Endodermal cell (in vitro differentiated cells): ENCODE measurements around the gene NOS1AP. TPM values are rescaled to one million over a fixed set of nuclear protein-coding genes. Genes with fewer than 3 reads are reported as not detected.

Source experiments
- DNase-seq: peaks from one replicate; pipeline ENCODE4 v3.0.0-alpha.2; 2017
- H3K27ac ChIP-seq: 2 replicates; pipeline ENCODE4 v1.5.1; 2013; ENCODE audit warnings: mild to moderate bottlenecking, low read depth, low read length, moderate library complexity
- H3K27me3 ChIP-seq: 2 replicates; pipeline ENCODE4 v1.6.1; 2013; ENCODE audit warnings: mild to moderate bottlenecking, low read length, moderate library complexity; ENCODE audit not compliant: insufficient read depth, control insufficient read depth, poor library complexity, severe bottlenecking
- H3K36me3 ChIP-seq: 2 replicates; pipeline ENCODE4 v1.7.0; 2013; ENCODE audit warnings: mild to moderate bottlenecking, low read length, moderate library complexity; ENCODE audit not compliant: control insufficient read depth, insufficient read depth
- H3K4me1 ChIP-seq: one replicate; pipeline ENCODE4 v1.7.0; 2013; ENCODE audit warnings: low read length; ENCODE audit not compliant: control insufficient read depth, insufficient read depth
- H3K4me3 ChIP-seq: 2 replicates; pipeline ENCODE4 v1.5.1; 2013; ENCODE audit warnings: mild to moderate bottlenecking, low read length, moderate library complexity
- H3K9ac ChIP-seq: 2 replicates; pipeline ENCODE4 v1.6.1; 2013; ENCODE audit warnings: mild to moderate bottlenecking, low read length, moderate library complexity; ENCODE audit not compliant: poor library complexity, severe bottlenecking; ENCODE audit errors: extremely low read depth
- H3K9me3 ChIP-seq: 2 replicates; pipeline ENCODE4 v1.6.1; 2013; ENCODE audit warnings: mild to moderate bottlenecking, low read length, moderate library complexity; ENCODE audit not compliant: control insufficient read depth
- H3K27ac Mint-ChIP-seq: 2 replicates; pipeline ENCODE4 v1.8.0; 2020; ENCODE audit warnings: mixed read lengths
- H3K27me3 Mint-ChIP-seq: 2 replicates; pipeline ENCODE4 v1.8.0; 2021; ENCODE audit warnings: mild to moderate bottlenecking, mixed read lengths; ENCODE audit not compliant: insufficient read depth
- H3K36me3 Mint-ChIP-seq: 2 replicates; pipeline ENCODE4 v1.8.0; 2020; ENCODE audit warnings: low read depth, mixed read lengths
- H3K4me1 Mint-ChIP-seq: 2 replicates; pipeline ENCODE4 v1.8.0; 2020; ENCODE audit warnings: mixed read lengths
- H3K4me3 Mint-ChIP-seq: 2 replicates; pipeline ENCODE4 v1.8.0; 2020; ENCODE audit warnings: mild to moderate bottlenecking, moderate library complexity, mixed read lengths
- H3K9me3 Mint-ChIP-seq: 2 replicates; pipeline ENCODE4 v1.8.0; 2020; ENCODE audit warnings: mild to moderate bottlenecking, mixed read lengths
- WGBS, 2 experiments: methylation state at CpG; one replicate each; pipeline versions ENCODE4 v1.1.5 to v1.1.7; 2013; ENCODE audit warnings: missing lambda C conversion rate in 2 of 2, mixed read lengths in 1 of 2; ENCODE audit not compliant: insufficient coverage in 1 of 2, insufficient read length in 1 of 2; 5-methylcytosine and 5-hydroxymethylcytosine counted together
- total RNA-seq, 2 donors: library from RNA; stranded (reverse); fragmentation: NEBNext Ultra II Directional in 1 of 2; extraction: Animal tissue kit (Norgen Biotek cat#: 25700) in 1 of 2; gene quantifications; 2 replicates in 1 of 2; 3 replicates in 1 of 2; pipeline ENCODE4 v1.2.1, GENCODE V29; 2021
- TF ChIP-seq, protein P1 (sequence below): fragments of 200-600 bp; sonication (generic); conservative IDR thresholded peaks from 2 replicates; pipeline ENCODE4 v1.5.0; 2021; ENCODE audit warnings: antibody characterized with exemption, mild to moderate bottlenecking

Gene NOS1AP
- total RNA-seq, 2 donors from 2014 or later, result 4.8 to 5.9 TPM

DNA sequence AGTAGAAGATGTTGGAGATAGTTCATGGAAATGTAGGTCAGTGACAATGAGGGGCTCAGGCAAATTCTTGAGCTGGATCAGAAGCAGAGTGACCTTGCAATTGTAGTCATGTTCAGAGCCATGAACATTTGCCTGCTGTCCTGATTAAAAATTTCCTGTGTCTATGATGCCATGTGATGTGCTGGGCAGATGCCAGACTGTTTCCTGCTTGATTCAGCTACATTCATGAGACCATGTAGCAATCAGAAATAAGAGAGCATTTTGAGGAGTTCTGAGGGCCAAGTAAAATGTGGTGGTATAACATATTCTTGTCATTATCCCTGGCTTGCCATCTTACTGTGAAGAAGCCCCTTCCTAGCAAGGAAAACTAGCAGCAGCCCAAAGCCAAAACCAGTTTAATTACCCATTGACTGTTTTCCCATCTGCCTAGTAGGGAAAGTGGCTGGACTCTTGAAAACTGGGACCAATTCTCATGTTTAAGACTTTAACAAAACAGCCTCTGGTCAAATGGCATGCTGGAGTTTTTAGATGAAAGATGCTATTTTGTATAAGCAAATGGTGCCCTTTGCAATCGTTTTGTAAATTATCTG lies 118.3 kb downstream of the NOS1AP start:
- no peak overlapping the region for H3K27ac Mint-ChIP-seq
- peaks cover 26% of the 10 kb centered on the region for H3K4me1 Mint-ChIP-seq
- no peak for DNase-seq
- no peak overlapping the region for H3K4me3 ChIP-seq
- peaks cover 5% of the 10 kb centered on the region for H3K9me3 Mint-ChIP-seq
- TF ChIP-seq, protein P1, sequence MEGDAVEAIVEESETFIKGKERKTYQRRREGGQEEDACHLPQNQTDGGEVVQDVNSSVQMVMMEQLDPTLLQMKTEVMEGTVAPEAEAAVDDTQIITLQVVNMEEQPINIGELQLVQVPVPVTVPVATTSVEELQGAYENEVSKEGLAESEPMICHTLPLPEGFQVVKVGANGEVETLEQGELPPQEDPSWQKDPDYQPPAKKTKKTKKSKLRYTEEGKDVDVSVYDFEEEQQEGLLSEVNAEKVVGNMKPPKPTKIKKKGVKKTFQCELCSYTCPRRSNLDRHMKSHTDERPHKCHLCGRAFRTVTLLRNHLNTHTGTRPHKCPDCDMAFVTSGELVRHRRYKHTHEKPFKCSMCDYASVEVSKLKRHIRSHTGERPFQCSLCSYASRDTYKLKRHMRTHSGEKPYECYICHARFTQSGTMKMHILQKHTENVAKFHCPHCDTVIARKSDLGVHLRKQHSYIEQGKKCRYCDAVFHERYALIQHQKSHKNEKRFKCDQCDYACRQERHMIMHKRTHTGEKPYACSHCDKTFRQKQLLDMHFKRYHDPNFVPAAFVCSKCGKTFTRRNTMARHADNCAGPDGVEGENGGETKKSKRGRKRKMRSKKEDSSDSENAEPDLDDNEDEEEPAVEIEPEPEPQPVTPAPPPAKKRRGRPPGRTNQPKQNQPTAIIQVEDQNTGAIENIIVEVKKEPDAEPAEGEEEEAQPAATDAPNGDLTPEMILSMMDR, result no peak
- no peaks in the 10 kb centered on the region for H3K9me3 ChIP-seq
- peaks cover 11% of the 10 kb centered on the region for H3K4me1 ChIP-seq
- 87% methylated on average over 1 of the region's 1 CpG; no CpG with 5 or more reads in 1 of the 2 experiments for WGBS, 2 experiments
- H3K4me3 Mint-ChIP-seq, result no peak overlapping the region
- H3K27me3 Mint-ChIP-seq, result no peaks in the 10 kb centered on the region
- no peak overlapping the region for H3K27ac ChIP-seq
- H3K27me3 ChIP-seq, result no peaks in the 10 kb centered on the region
- no peak overlapping the region for H3K9ac ChIP-seq
- H3K36me3 ChIP-seq, result no peaks in the 10 kb centered on the region
- H3K36me3 Mint-ChIP-seq, result peaks cover 4% of the 10 kb centered on the region

DNA sequence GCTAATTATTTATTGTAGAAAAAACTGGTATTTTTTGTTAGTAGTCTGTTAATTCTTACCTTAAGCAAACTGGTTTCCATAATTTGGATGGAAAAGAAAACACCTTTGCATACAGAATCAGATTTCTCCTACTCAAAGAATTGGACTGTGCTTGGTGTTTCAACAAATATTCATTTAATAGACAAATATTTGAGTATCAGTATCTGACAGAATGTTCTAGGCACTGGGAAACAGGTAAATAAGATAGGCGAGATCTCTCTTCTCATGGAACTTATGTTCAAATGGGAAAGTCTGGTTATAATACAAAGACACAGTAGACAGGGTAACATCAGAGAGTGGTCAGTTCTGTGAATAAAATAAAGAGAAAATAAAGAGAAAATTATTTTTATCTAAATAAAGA lies 119.9 kb downstream of the NOS1AP start:
- WGBS, 2 experiments, result 100% methylated on average over 1 of the region's 1 CpG
- Histone ChIP-seq H3K9ac (no peak overlapping the region), H3K4me3 (no peak overlapping the region), H3K27ac (no peak overlapping the region), H3K9me3 (no peaks in the 10 kb centered on the region), H3K27me3 (no peaks in the 10 kb centered on the region), H3K4me1 (peaks cover 22% of the 10 kb centered on the region), H3K36me3 (no peaks in the 10 kb centered on the region)
- Mint-ChIP-seq H3K36me3 (peaks cover 4% of the 10 kb centered on the region), H3K4me3 (no peak overlapping the region), H3K4me1 (peaks cover 26% of the 10 kb centered on the region), H3K9me3 (peaks cover 5% of the 10 kb centered on the region), H3K27me3 (no peaks in the 10 kb centered on the region), H3K27ac (no peak overlapping the region)
- TF ChIP-seq, protein P1, result no peak
- no peak for DNase-seq

DNA sequence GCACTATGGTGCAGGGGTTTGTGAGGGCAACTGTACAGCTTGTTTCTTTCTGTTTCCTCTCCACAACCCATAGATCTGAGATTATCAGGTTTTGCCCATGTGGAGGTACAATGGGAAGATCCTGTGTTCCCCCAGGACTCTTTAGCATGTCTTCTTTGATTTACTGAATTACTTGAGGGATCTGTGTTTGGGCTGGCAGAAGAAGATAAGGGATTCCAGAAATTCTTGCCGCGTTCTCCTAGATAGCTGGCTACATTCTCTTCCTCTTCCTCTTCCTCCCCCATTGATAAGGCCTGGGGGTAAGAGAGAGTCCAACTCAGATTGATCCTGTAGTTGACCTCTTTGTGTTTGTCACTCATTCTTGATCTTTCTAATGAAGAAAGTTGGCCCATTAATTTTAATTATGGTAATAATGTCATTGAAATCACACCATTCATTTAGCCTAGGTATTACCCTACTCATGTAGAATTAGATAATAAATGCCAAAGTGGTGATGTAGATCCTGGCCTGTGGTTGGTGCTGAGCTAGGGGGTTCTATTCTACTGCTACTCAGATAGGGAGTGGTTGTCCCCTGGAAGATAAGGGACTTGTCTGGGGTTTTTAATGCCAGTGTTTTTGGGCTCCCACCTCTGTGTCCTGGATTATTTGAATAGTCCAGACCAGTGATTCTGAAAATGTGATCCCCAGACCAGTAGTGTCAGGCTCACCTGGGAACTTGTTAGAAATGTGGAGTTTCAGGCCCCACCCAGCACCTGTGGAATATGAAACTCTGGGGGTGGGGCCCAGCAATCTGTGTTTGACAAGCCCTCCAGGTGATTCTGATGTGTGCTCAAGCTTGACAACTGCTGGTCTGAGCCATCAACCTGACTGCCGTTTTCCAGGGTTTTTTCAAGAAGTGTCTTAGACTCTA lies 122.2 kb downstream of the NOS1AP start:
- peak overlapping the region; percentile 83 for H3K27ac Mint-ChIP-seq
- Histone ChIP-seq H3K36me3 (no peaks in the 10 kb centered on the region), H3K9me3 (no peaks in the 10 kb centered on the region), H3K9ac (no peak overlapping the region), H3K4me3 (peak overlapping the region; percentile 14), H3K27me3 (no peaks in the 10 kb centered on the region), H3K4me1 (peaks cover 23% of the 10 kb centered on the region), H3K27ac (no peak overlapping the region)
- 67 to 85% methylated on average over 1 to 3 of the region's 3 CpGs for WGBS, 2 experiments
- H3K4me1 Mint-ChIP-seq, result peaks cover 22% of the 10 kb centered on the region
- no peaks in the 10 kb centered on the region for H3K9me3 Mint-ChIP-seq
- DNase-seq, result no peak
- H3K27me3 Mint-ChIP-seq, result no peaks in the 10 kb centered on the region
- H3K4me3 Mint-ChIP-seq, result no peak overlapping the region
- no peaks in the 10 kb centered on the region for H3K36me3 Mint-ChIP-seq
- TF ChIP-seq, protein P1, result no peak
